ENCODE results near the gene ALOX15. TPM values are rescaled to one million over a fixed set of nuclear protein-coding genes. Genes with fewer than 3 reads are reported as not detected.

ALOX15 gene
- total and polyA plus RNA-seq, 10 of the 15 experiments (the other 5 are each of a cell fraction or from before 2014, with no cell fraction given) = 0.05 to 1.0 (median 0.24) TPM

GRCh38 chr17:4594406-4594805 lies 47.1 kb downstream of the ALOX15 start:
- Histone ChIP-seq H3K4me3 (no peak overlapping the region), H3K27me3 (replicated peaks in 1 of 2; ENCODE audit: control insufficient read depth in 2 of 2, insufficient read depth in 2 of 2, low read length in 1 of 2) (peaks cover 3 to 4% of the 10 kb centered on the region in 2 experiments; a peak in 3 of 4 replicates), H3K79me2 (ENCODE audit: control insufficient read depth, insufficient read depth, low read length) (no peaks in the 10 kb centered on the region), H3K9me3 (replicated peaks; ENCODE audit: control insufficient read depth, insufficient read depth, low read length) (no peaks in the 10 kb centered on the region), H3K36me3 (ENCODE audit: control insufficient read depth in 2 of 2, insufficient read depth in 2 of 2, low read length in 1 of 2) (no peaks in the 10 kb centered on the region), H3K4me2 (ENCODE audit: control insufficient read depth, insufficient read depth) (no peak overlapping the region), H3K27ac (ENCODE audit: control insufficient read depth, insufficient read depth) (no peak overlapping the region), H4K20me1 (ENCODE audit: control insufficient read depth, insufficient read depth) (no peaks in the 10 kb centered on the region), H3K9ac (ENCODE audit: control insufficient read depth, insufficient read depth, low read length) (no peak overlapping the region), H3K4me1 (ENCODE audit: control insufficient read depth, insufficient read depth, low read length) (no peaks in the 10 kb centered on the region), H2AFZ (ENCODE audit: control insufficient read depth, low read depth, low read length) (no peak overlapping the region)
- in situ Hi-C loops (cut with MboI) = no loop called here
- WGBS (ENCODE audit: insufficient coverage, insufficient replicate concordance, low lambda C conversion rate, missing lambda C conversion rate) = 41% methylated on average over 7 of the region's 7 CpGs
- POLR2A ChIA-PET = no interaction called here
- BruUV-seq (replicated peaks) = no TSS peak
- CTCF ChIA-PET = interaction anchor here (0.9 kb wide), 1 partner anchor 78 kb away, joined by 3 read pairs; no protein-coding TSS in a partner anchor
- SMC1A ChIA-PET (ENCODE audit: uncharacterized antibody, unreplicated experiment) = no interaction called here
- RAD21 ChIA-PET (ENCODE audit: unreplicated experiment) = no interaction called here
- ATAC-seq (no peak), FAIRE-seq (no peak), DNase-seq (ENCODE audit: low read depth, low spot score) (no peak)
- intact Hi-C loops (cut with micrococcal nuclease; ENCODE audit: unreplicated experiment) = no loop called here
- TF ChIP-seq POLR2AphosphoS5 (IDR thresholded peaks at IDR 0.05; ENCODE audit: low read length) = no peak
- TF ChIP-seq PKNOX1 (IDR thresholded peaks at IDR 0.05) = no peak
- TF ChIP-seq CUX1 (IDR thresholded peaks at IDR 0.05; ENCODE audit: insufficient replicate concordance, low read depth, low read length) = no peak
- no peak for TF ChIP-seq BMI1 (IDR thresholded peaks at IDR 0.05; ENCODE audit: borderline replicate concordance)
- no peak for TF ChIP-seq BRCA1 (IDR thresholded peaks at IDR 0.05; ENCODE audit: low read depth, low read length)
- no peak for TF ChIP-seq KLF5 (IDR thresholded peaks at IDR 0.05; ENCODE audit: partially characterized antibody)
- no peak for TF ChIP-seq NKRF (conservative IDR thresholded peaks at IDR 0.05)
- TF ChIP-seq SKIL (IDR thresholded peaks at IDR 0.05; ENCODE audit: low read depth, poor library complexity, severe bottlenecking) = no peak
- no peak for TF ChIP-seq STAT1 (conservative IDR thresholded peaks at IDR 0.05)
- TF ChIP-seq SUPT20H (IDR thresholded peaks at IDR 0.05; ENCODE audit: borderline replicate concordance, control insufficient read depth, low read depth, low read length) = no peak
- TF ChIP-seq SREBF2 (IDR thresholded peaks at IDR 0.05; ENCODE audit: low read length) = no peak
- TF ChIP-seq HDAC2 (IDR thresholded peaks at IDR 0.05) = no peak
